ENCODE measurements around the gene VWA8.

DNA sequence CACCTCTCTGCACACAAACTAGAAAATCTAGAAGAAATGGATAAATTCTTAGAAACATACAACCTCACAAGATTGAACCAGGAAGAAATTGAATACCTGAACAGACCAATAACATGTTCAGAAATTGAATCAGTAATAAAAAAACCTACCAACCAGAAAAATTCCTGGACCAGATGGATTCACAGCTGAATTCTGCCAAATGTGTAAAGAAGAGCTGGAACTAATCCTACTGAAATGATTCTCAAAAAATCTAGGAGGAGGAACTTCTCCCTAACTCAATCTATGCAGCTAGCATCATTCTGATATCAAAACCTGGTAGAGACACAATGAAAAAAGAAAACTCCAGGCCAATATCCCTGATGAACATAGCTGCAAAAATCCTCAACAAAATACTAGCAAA lies 336.9 kb downstream of the VWA8 start:
- TF ChIP-seq CTCF (IDR thresholded peaks at IDR 0.05; ENCODE audit: low read depth, low read length, poor library complexity, severe bottlenecking): no peak
- TF ChIP-seq EZH2phosphoT487 (IDR thresholded peaks at IDR 0.05; ENCODE audit: borderline replicate concordance, low read length): no peak
